Mammary epithelial cell (primary cell): Measurements from ENCODE around the gene ENPP7.

ENCODE experiments used
- CTCF ChIP-seq, 2 donors: IDR thresholded peaks in 1 of 2; conservative IDR thresholded peaks in 1 of 2; 2 replicates each; pipeline ENCODE4 v1.5.1; 2011 to 2012; ENCODE audit warnings: inconsistent platforms in 2 of 2, low read length in 2 of 2, mild to moderate bottlenecking in 2 of 2, control low read depth in 1 of 2, low read depth in 1 of 2; ENCODE audit not compliant: insufficient read depth in 1 of 2; ENCODE audit errors: extremely low read depth in 1 of 2
- EZH2 ChIP-seq: IDR thresholded peaks from 2 replicates; pipeline ENCODE4 v1.6.1; 2012; ENCODE audit warnings: low read length, inconsistent platforms, borderline replicate concordance

DNA sequence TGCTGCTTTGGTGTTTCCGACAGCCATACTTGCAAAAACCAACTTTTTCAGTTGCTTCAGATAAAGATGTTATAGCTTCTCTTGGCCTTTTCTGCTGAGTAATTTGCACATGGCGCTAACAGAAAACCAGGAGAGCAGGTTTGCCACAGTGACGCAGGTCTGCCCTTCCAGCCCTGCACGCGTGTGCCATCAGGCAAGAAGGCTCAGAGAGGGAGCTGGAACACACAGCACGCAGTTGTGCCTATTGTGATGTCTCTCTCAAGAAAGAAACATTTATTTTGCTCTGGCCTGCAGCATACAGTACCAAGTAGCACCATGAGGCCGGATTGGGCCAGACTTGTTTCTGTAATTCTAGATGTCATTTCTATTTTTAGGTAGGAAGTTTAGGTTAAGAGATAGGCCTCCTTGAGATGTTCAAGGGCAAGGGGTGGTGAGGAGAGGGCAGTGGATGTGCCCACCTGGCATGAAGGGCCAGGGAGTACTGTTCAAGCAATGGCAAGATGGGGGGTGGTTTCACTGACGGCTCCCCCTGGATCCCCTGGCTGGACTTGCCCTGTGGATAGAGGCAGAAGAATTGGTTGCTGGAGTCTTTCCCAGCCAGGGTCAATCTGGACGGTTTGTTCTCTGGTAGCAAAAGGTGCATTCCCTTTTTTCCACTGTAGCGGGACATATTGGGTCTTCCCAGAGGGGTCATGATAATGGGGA, 49.1 kb downstream of the ENPP7 start:
- TF ChIP-seq EZH2 = no peak
- no peak for TF ChIP-seq CTCF (conservative IDR thresholded peaks at IDR 0.05 in 1 of 2, IDR thresholded peaks at IDR 0.05 in 1 of 2; ENCODE audit: extremely low read depth in 1 of 2, insufficient read depth in 1 of 2, low read depth in 1 of 2, low read length in 2 of 2)
